Ascending aorta (tissue), 2 donors: ENCODE measurements around the gene NPTX1. TPM values are rescaled to one million over a fixed set of nuclear protein-coding genes. Genes with fewer than 3 reads are reported as not detected.
A peak's percentile ranks its signal among the peaks of the same experiment; 100 is the strongest.

Source experiments
- DNase-seq, 2 donors: peaks; one replicate each; pipeline ENCODE4 v3.0.0-alpha.2; 2019; ENCODE audit warnings: low spot score in 2 of 2
- H3K27ac ChIP-seq, 2 donors: fragments of 200-600 bp; sonication (generic); one replicate each; pipeline ENCODE4 v1.5.1; 2016 to 2017; ENCODE audit warnings: mild to moderate bottlenecking in 1 of 2
- H3K27me3 ChIP-seq: fragments of 200-600 bp; sonication (generic); one replicate; pipeline ENCODE4 v1.5.1; 2017
- H3K36me3 ChIP-seq, 2 donors: fragments of 200-600 bp; sonication (generic); one replicate each; pipeline ENCODE4 v1.5.1; 2016
- H3K4me1 ChIP-seq, 2 donors: fragments of 200-600 bp; sonication (generic); one replicate each; pipeline ENCODE4 v1.5.1; 2016 to 2017; ENCODE audit warnings: mild to moderate bottlenecking in 1 of 2
- H3K4me3 ChIP-seq, 2 donors: fragments of 200-600 bp; sonication (generic); one replicate each; pipeline ENCODE4 v1.5.1; 2016 to 2017; ENCODE audit warnings: mild to moderate bottlenecking in 1 of 2
- H3K9me3 ChIP-seq, 2 donors: fragments of 200-600 bp; sonication (generic); one replicate each; pipeline ENCODE4 v1.5.1; 2016
- CTCF ChIP-seq, 3 experiments: fragments of 200-600 bp in 2 of 3; fragments of 450-650 bp in 1 of 3; sonication (generic) in 2 of 3; IDR thresholded peaks; one replicate each; pipeline ENCODE4 v1.5.1; 2016 to 2019; ENCODE audit warnings: antibody characterized with exemption in 3 of 3, mild to moderate bottlenecking in 1 of 3, moderate library complexity in 1 of 3
- intact Hi-C: fragments of 100-400 bp; cut with DNase I; formaldehyde crosslinking; loops from one replicate; pipeline ENCODE4 v1.15.1; 2023
- total RNA-seq: library from RNA; depleted of rRNA; stranded (reverse); fragments of >200 nt; gene quantifications from one replicate; pipeline ENCODE4 v1.1.0, GENCODE V29; 2016

The NPTX1 gene
- total RNA-seq, 1 donor from 2014 or later, result not detected

- H3K36me3 ChIP-seq, result no peaks in the 10 kb centered on the region
- H3K4me3 ChIP-seq, result peak overlapping the region in 1 of 2 donors; percentile 41
- H3K9me3 ChIP-seq, result no peaks in the 10 kb centered on the region
- intact Hi-C loops, result no loop called here
- no peak overlapping the region for H3K27ac ChIP-seq
- H3K27me3 ChIP-seq, result no peaks in the 10 kb centered on the region
- DNase-seq, result no peak
- TF ChIP-seq CTCF (IDR thresholded peaks at IDR 0.05), result no peak
- H3K4me1 ChIP-seq, result no peaks in the 10 kb centered on the region
Observed at GRCh38 chr17:80498242-80498919, 22.0 kb upstream of the NPTX1 start.

- H3K27ac ChIP-seq, result no peak overlapping the region
Observed at GRCh38 chr17:80497726-80498241, 21.4 kb upstream of the NPTX1 start.

GRCh38 chr17:80494547-80494946, 18.1 kb upstream of the NPTX1 start:
- DNase-seq, result no peak
- H3K4me1 ChIP-seq, result no peaks in the 10 kb centered on the region
- intact Hi-C loops, result no loop called here
- H3K4me3 ChIP-seq, result no peak overlapping the region
- no peaks in the 10 kb centered on the region for H3K36me3 ChIP-seq
- TF ChIP-seq CTCF (IDR thresholded peaks at IDR 0.05), result no peak
- H3K27ac ChIP-seq, result no peak overlapping the region
- no peaks in the 10 kb centered on the region for H3K9me3 ChIP-seq
- H3K27me3 ChIP-seq, result no peaks in the 10 kb centered on the region

More at GRCh38 chr17:80497726-80498241, 21.4 kb upstream of the NPTX1 start:
- intact Hi-C loops, result no loop called here
- Histone ChIP-seq H3K27me3 (no peaks in the 10 kb centered on the region), H3K4me3 (peak overlapping the region in 1 of 2 donors; percentile 41), H3K4me1 (no peaks in the 10 kb centered on the region), H3K9me3 (no peaks in the 10 kb centered on the region), H3K36me3 (no peaks in the 10 kb centered on the region)
- no peak for DNase-seq
- TF ChIP-seq CTCF (IDR thresholded peaks at IDR 0.05), result no peak

- DNase-seq, result no peak
- Histone ChIP-seq H3K9me3 (no peaks in the 10 kb centered on the region), H3K4me3 (no peak overlapping the region), H3K27me3 (no peaks in the 10 kb centered on the region), H3K27ac (no peak overlapping the region), H3K4me1 (no peaks in the 10 kb centered on the region), H3K36me3 (no peaks in the 10 kb centered on the region)
- no peak for TF ChIP-seq CTCF (IDR thresholded peaks at IDR 0.05)
- intact Hi-C loops, result no loop called here
Observed at GRCh38 chr17:80492343-80493136, 16.1 kb upstream of the NPTX1 start.

- no peaks in the 10 kb centered on the region for H3K27me3 ChIP-seq
- no peak for DNase-seq
- no peak overlapping the region for H3K27ac ChIP-seq
- no peak overlapping the region for H3K4me3 ChIP-seq
- no peak for TF ChIP-seq CTCF (IDR thresholded peaks at IDR 0.05)
- H3K9me3 ChIP-seq, result no peaks in the 10 kb centered on the region
- no peaks in the 10 kb centered on the region for H3K4me1 ChIP-seq
- no peaks in the 10 kb centered on the region for H3K36me3 ChIP-seq
- intact Hi-C loops, result no loop called here
Observed at GRCh38 chr17:80491478-80492342, 15.3 kb upstream of the NPTX1 start.
